HG03469 (cell line): ENCODE results near the gene ZNF169.
"Not testable (repeated sequence)": the region's sequence is repeated elsewhere in the genome, so short reads cannot be mapped to it uniquely, and the experiment has no call there.

Source experiments
- ATAC-seq: cut with Tn5 transposase; IDR thresholded peaks from one replicate; pipeline ENCODE4 v1.9.1; 2021; ENCODE audit warnings: mild to moderate bottlenecking, moderate library complexity, moderate number of reproducible peaks; ENCODE audit not compliant: unreplicated experiment

Gene ZNF169

GRCh38 chr9:94259077-94259862, at the start of gene ZNF169:
TSS of gene ZNF169 (plus strand) at chr9:94259298. CDS start at chr9:94278813, 19,515 bp downstream.
- peak; percentile 98 for ATAC-seq

DNA sequence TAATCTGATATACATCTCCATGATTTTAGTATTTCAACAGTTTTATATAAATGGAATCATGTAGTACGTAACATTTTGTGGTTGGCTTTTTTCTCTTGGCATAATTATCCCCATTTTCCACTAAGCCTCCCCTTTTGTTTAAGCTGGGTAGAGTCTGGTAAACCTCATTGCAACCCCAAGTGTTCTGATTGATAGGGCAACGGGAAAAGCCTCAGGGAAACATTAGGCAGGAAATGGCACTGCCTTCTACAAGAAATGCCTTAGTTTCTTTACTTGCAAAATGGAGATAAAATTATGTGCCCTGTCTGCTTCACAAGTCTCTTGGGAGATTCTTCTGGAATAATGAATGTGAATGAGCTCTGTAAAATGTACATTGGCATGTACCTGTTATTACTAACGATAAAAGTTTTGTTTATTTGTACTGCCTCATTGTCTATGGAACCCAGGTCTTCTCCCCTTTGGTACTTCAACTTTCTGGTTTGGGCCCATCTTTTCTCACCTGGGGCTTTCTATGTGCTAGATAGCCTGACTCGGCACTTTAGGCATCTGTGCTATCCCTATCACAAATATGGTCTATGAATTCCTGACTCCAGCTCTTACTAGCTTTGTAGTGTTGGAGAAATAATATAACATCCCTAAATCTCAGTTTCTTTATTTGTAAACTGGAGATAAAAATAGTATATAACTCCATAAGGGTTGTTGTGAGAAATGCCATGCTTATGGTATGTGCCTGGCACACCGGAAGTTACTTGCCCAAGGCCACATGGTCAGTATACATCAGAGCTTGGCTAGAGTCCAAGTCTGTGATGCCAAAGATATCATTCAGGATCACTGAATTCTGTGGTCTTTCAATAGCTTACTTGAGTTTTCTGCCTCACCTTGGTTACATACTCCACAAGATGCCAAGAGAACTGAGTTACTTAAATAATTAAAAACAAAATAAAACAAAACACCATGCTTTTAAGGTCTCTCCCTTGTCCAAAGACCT, 48.2 kb upstream of the ZNF169 start:
- no peak for ATAC-seq

- ATAC-seq, result no peak
Measured at GRCh38 chr9:94212091-94212490, 47.0 kb upstream of the ZNF169 start.

DNA sequence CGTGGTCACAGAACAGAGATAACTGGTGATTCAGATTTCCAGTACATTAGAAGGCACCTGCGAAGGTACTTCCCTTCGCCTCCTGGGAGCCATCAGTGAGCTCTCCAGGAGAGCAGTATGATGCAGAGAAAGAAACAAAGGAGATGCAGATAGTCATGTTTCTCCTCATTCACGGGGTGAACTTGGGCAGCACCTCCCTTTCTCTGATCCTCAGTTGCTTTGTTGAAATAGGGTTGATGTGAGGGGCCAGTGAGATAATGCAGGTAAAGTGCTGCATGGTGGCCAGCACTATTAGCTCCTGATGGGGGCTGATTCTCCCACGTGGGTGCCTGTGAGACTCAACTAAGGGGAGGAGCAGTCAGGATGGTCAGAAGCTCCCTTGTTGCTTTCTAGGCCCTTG, 46.6 kb upstream of the ZNF169 start:
- ATAC-seq, result no peak

GRCh38 chr9:94213511-94214124, 45.5 kb upstream of the ZNF169 start:
- peak; percentile 76 for ATAC-seq

DNA sequence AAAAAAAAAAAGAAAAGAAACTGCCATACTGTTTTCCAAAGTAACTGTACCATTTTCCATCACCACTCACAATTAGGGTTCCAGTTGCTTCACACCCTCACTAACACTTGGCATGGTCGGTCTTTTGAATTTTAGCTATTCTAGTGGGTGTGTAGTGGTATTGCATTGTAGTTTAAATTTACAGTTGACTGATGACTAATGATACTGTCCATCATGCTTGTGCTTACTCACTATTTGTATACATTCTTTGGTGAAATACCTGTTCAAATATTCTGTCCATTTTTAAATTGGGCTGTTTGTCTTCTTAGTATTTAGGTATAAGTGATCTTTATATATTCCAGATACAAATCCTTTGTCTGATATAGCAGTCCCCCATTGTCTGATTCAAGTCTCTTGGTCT, 36.2 kb upstream of the ZNF169 start:
- no peak for ATAC-seq

DNA sequence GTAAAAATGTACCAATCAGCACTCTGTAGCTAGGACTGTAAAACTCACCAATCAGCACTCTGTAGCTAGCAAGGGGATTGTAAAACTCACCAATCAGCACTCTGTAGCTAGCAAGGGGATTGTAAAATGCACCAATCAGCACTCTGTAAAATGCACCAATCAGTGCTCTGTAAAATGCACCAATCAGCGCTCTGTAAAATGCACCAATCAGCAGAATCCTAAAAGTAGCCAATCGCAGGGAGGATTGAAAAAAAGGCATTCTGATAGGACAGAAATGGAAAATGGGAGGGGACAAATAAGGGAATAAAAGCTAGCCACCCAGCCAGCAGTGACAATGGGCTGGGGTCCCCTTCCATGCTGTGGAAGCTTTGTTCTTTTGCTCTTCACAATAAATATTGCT, 33.7 kb upstream of the ZNF169 start:
- ATAC-seq, result not testable (repeated sequence)

DNA sequence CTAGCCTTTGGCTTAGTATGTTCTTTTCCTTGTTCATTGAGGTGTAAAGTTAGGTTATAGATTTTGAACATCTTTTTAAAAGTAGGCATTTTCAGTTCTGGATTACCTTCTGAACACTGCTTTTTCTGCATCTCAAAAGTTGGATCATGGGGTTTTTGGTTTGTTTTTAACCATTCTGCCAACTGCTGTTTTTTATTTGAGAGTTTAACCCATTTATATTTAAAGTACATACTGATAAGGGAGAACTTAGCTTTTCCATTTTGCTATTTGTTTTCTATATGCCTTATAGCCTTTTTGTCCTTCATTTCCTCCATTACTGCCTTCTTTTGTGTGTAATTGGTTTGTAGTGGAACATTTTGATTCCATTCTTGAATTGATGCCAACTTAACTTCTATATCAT, 30.5 kb upstream of the ZNF169 start:
- ATAC-seq, result no peak

DNA sequence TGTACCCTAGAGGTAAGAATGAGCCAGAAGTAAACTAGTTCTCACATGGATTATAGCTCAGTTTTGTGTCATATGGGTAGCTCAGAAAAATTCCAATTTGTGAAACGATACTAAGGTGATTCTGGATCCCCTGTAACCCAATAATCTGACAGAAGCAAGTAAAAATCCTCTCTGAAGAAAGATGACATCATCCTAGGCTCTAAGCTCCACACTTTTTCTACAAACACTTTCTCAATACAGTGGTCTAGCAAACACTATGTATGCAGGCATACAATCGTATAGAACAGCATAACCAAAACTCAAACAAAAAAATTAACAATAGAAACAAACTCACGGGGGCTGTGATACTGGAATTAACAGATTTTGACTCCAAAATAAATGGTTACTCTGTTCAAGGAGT, 26.7 kb upstream of the ZNF169 start:
- no peak for ATAC-seq

DNA sequence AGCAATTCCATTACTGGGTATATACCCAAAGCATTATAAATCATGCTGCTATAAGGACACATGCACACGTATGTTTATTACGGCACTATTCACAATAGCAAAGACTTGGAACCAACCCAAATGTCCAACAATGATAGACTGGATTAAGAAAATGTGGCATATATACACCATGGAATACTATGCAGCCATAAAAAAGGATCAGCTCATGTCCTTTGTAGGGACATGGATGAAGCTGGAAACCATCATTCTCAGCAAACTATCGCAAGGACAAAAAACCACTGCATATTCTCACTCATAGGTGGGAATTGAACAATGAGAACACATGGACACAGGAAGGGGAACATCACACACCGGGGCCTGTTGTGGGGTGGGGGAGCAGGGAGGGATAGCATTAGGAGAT, 18.0 kb upstream of the ZNF169 start:
- ATAC-seq, result not testable (repeated sequence)

GRCh38 chr9:94245651-94246050, 13.4 kb upstream of the ZNF169 start:
- ATAC-seq, result no peak

DNA sequence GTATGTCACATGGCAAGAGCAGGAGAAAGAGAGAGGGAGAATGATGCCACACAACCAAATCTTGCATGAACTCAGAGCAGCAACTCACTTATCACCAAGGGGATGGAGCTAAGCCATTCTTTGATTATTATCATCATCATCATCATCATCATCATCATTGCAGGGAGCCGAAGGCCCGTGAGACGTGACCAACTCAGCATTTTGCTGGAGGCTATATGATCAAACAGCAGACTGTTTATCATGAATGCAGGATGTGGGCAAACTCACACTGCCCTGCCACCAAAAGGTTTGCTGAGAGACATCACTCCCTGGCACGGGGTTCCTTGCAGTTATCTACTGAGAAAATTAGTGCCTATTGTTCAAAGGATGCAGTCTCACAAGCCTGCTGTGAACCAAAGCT, 8.6 kb upstream of the ZNF169 start:
- no peak for ATAC-seq

DNA sequence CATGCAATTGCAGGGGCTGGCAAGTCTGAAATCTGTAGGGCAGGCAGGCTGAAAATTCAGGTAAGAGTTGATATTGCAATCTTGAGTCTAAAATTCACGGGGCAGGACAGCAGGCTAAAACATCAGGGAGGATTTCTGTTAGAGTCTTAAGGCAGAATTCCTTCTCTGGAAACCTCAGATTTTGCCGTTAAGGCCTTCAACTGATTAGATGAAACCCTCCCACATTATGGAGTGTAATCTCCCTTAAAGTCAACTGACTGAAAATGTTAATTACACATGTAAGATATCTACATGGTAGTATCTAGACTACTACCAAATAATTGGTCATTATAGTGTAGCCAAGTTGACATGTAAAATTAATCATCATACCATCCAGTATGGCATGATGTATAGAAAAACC, 3.1 kb upstream of the ZNF169 start:
- ATAC-seq, result no peak

DNA sequence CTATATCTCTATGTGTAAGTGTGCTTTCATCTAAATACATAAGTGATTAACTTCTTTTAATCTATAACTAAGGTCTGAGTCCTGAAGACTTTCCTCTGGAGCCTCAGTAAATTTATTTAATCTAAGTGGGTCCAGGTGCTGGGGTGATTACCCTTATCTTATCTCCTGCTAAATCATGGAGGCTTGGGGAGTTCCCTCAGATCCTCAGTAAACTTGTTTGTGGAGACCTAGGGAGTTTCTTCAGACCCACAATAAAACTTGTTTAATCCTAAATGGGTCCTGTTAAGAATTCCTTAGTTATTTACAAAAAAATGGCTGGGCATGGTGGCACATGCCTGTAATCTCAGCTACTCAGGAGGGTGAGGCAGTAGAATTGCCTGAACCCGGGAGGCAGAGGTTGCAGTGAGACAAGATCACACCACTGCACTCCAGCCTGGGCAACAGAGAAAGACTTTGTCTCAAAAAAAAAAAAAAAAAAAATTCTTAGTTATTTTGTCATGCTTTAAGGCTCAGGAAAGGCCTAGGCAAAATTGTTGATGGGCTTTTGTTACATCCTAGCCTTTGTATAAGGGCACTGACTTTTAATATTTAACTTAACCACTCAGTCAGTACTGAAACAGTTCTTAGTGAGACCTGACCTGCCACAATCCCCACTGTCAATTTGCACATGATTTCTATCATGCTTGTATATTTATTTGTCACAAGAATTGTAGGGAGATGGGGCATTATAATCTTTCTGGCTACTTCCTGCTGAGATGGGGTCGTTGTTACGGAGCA, 6.7 kb downstream of the ZNF169 start:
- not testable (repeated sequence) for ATAC-seq

- ATAC-seq, result no peak
Measured at GRCh38 chr9:94269264-94269663, 10.2 kb downstream of the ZNF169 start.

GRCh38 chr9:94270009-94270408, 10.9 kb downstream of the ZNF169 start:
- ATAC-seq, result no peak

DNA sequence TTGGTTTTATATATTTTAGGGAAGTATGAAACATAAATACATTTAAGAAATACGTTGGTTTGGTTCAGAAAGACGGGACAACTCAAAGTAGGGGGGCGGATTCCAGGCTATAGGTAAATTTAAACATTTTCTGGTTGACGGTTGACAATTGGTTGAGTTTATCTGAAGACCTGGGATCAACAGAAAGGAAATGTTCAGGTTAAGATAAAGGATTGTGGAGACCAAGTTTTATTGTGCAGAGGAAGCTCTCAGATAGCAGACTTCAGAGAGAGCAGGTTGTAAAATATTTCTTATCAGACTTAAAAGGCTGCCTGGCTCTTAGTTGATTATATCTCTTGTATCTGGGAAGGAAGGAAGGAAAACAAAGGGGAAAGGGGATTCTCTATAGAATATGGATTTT, 17.9 kb downstream of the ZNF169 start:
- ATAC-seq, result not testable (repeated sequence)

- ATAC-seq, result no peak
Measured at GRCh38 chr9:94277885-94278536, 18.9 kb downstream of the ZNF169 start.

- ATAC-seq, result no peak
Measured at GRCh38 chr9:94280409-94280989, 21.4 kb downstream of the ZNF169 start.

DNA sequence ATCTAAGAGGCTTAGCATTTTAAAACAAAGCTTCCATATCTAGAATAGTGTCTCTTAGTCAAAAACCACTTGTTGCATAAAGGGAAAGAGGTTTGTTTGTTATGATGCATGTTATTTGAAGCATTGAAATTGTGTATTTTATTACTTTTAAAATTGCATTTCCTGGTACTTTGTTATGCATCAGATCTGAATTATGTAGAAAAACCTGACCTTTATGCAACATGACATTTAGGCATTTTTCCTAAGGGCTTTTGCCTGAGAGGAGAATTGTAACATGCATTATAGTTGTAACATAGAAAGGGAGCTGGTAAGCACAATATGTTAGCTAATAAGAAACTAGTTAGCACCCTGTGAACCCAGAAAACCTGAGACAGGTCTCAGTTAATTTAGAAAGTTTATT, 22.0 kb downstream of the ZNF169 start:
- no peak for ATAC-seq
